Embryonic facial prominence (tissue), 1 donor: ENCODE results near the gene FN3K.
A peak's percentile ranks its signal among the peaks of the same experiment; 100 is the strongest.

Experiments used
- DNase-seq: peaks from one replicate; pipeline ENCODE4 v3.0.0-alpha.2; 2016; ENCODE audit errors: extremely low spot score

Gene FN3K

DNA sequence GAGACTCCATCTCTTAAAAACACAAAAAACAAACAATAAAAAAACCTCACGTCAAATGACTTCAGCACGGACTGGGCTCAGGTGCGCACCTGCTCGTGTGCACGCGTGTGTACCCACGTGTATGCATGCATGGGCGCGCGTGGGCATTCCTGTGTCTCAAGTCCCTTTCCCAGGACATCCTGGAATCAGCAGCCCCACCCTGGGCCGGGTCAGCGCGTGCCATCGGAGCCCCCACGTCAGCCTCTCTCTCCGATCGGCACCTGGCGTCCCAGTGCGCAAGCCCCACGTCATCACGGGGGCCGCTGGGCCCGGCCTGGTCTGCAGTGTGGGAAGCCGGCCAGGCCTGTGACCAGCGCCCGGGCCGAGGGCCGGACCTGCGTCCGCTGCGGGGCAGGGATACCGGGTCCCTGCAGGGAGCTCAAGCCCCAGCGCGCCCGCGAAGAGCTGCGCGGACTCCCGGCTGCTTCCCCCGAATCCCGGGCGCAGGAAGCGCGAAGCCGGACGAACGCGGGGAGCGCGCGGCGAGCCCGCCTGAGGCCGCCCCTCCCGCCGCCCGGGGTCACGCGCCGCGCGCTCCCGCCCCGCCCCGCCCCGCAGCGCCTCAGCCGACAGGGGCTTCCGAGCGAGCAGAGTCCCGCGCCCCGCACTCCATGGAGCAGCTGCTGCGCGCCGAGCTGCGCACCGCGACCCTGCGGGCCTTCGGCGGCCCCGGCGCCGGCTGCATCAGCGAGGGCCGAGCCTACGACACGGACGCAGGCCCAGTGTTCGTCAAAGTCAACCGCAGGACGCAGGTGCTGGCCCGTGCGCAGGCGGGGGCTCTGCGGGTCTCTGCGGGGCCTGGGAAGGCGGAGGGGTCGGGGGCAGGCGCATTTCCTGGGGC is at the start of gene FN3K:
Gene FN3K (plus strand): TSS at position 629 of the 880 bp plus-strand sequence. CDS start 22 bp downstream, at position 651.
- no peak for DNase-seq

DNA sequence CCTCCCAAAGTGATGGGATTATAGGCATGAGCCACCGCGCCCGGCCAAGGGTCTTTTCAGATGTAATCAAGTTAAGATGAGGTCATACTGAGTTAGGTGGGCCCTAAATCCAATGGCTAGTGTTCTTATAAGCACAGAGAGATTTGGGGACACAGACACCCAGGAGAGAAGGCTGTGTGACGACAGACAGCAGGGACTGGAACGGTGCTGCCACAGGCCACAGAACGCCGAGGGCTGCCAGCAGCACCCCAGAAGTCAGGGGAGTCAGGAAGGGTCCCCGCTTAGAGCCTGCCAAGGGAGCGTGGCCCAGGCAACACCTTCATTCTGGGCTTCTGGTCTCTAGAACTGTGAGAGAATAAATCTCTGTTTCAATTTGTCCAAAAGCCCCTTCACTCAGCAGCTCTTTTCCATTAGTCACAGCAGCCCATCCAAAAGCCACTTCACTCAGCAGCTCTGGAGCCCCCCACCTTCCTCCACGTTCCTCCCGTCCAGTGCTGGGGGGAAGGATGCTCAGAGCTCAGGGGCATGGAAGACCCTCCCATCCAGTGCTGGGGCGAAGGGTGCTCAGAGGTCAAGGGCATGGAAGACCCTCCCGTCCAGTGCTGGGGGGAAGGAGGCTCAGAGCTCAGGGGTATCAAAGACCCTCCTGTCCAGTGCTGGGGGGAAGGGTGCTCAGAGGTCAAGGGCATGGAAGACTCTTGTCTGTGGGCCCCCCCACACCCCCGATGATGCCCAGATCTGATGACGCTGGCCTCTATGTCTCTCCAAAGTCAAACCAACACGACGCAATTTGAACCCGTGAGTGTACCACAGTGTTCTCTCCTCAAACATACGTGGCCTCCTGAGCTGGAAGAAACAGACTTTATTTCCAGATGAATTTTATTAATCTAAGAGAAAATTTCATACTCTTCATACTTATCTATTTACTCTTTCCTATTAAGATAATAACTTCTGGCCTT is 48.8 kb upstream of the FN3K start:
- no peak for DNase-seq

DNA sequence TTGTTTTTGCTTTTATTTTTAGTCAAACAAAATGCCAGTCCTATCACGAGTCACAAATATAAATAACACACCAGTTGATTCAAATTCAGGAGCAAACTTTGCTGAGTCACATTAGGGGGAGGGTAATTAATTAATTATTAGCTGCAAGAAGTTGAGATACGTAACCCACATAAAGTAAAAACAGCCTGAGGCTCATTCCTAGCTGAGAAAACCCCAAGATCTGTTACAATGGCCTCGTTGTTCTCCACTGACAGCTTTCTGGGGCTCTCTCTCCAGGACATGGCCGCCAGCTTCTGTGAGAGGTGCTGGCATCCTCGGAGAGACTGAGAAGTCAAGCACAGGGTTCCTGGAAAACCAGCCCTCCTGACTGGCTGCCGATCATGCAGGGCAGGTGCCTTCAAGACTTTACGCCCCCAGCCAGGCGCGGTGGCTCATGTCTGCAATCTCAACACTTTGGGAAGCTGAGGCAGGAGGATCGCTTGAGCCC is 48.0 kb upstream of the FN3K start:
- no peak for DNase-seq

DNA sequence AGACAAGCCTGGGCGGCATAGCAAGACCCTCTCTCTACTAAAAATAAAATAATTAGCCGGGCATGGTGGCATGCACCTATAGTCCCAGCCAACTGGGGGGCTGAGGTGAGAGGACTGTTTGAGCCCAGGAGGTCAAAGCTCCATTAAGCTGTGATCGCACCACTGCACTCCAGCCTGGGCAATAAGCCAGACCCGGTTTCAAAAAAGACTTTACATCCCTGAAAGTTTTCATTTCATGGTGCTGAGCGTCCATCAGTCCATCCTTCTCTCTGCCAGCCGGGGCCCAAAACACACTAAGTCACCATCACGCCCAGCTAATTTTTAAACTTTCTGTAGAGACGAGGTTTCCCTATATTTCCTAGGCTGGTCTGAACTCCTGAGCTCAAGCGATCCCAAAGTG is 47.5 kb upstream of the FN3K start:
- DNase-seq = no peak

DNA sequence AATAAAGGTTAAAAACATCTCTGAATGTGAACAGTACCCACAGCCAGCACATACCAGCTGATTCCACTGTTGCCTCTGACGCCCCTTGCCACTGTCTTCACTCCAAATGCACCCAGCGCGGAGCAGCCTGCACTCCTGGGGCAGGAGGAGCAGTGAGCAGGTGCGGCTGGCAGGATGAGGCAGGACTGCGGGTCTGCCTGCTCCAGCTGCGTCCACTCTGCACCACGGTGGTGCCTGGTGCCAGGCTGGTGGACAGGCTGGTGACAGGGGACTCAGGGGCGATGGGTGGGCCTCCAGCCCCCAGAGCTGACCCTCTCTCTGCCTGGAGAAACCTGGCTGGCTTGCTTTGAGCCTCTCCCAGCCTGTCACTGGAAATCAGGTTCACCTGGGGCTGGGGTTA is 46.3 kb upstream of the FN3K start:
- no peak for DNase-seq

DNA sequence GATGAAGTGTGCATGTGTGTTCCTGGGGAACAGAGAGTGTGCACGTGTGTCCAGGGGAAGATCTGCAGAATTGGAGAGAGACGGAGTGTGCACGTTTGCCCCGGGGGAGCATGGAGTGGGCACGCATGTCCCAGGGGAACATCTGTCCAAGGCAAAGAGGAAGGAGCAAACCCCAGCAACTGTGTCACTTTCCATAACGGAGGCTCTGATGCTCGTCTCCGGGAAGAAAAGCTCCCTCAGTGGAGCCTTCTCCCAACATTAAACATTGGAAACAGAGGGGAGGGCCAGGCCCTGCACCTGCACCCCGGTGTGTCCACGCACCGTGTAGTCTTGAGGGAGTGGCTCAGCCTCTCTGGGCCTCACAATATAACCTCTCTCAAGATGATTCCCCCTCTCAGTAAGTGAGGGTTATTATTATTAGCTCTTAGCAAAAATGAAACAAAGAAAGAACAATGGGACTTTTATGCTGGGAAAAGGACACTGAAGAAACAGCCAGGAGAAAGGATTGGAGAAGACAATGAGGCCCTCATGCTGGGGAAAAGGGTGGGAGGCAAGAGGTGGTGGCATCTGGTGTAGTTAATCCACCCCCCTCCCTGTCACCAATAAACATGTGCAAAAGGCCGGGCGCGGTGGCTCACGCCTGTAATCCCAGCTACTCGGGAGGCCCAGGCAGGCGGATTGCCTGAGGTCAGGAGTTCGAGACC is 44.5 kb upstream of the FN3K start:
- DNase-seq = no peak

DNA sequence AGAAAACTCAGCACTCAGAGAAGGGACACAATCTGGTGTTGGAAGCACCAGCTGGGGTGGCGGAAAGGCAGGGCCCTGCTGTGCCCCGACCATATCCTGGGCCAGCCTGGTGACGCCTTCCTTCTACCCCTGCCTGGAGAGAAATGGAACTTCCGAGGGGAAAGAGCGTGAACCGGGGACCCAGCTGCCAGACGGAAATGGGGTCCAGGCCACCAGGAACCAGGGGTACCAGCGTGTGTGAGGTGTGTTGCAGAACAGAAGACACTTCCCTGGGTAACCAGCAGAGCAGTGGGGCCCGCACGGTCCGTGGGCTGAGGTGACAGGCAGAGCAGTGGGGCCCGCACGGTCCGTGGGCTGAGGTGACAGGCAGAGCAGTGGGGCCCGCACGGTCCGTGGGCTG is 43.7 kb upstream of the FN3K start:
- no peak for DNase-seq

DNA sequence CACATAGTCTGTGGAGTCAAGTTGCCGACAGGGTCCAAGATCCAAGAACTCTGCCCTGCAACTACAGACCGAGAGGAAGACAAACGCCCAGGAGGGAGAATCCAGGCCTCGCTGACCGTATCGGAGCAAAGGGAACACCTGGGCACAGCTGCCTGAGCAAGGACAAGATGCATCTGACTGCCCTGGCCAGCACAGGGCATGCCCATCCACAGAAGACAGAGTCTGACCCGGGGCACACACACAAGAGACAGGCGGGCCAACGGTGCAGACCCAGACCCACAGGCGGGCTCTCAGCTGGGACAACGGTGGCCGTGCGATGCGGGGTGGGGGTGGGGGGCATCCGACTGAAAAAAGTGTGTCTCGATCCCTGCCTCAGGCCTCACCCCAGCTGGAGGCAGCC is 43.1 kb upstream of the FN3K start:
- no peak for DNase-seq

DNA sequence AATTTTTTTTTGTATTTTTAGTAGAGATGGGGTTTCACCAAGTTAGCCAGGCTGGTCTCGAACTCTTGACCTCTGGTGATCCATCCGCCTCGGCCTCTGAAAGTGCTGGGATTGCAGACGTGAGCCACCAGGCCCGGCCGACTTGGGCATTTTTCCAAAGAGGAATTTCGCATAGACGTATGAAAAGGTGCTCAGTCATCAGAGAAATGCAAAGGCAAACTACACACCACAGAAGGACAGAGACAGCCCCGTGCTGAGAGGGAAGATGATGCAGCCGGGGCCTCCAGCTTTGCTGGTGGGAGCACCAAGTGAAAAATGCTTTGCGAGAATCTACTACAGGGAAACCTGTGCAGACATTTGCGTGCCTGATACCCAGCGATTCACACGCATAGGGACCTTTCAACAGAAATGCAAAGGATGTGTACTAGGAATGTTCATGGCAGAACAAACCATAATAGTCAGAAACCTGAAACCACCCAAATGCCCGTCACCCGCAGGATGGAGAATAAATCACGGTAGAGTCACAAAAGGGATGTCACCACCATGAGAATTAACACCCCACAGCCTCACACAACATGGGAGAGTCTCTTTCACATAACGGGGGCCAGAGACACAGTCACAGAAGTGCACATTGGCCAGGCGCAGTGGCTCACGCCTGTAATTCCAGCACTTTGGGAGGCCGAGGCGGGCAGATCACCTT is 42.1 kb upstream of the FN3K start:
- DNase-seq = no peak

DNA sequence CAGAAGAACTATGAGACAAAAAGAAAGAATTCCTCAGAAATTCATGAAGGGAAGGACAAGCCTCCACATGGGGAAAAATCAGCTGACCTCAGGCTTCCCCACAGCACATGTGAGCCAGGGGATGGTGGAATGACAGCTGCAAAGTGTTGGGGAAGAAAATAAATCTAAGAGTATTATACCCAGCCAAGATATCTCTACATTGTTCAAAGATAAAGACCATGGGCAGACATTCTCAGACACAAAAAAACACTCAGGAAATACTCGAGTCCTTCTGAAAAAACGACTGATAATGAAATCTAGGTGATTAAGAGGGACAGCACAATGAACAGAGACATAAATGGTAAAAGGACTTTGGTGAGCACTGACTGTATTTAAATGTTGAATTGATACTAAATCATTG is 40.8 kb upstream of the FN3K start:
- no peak for DNase-seq

DNA sequence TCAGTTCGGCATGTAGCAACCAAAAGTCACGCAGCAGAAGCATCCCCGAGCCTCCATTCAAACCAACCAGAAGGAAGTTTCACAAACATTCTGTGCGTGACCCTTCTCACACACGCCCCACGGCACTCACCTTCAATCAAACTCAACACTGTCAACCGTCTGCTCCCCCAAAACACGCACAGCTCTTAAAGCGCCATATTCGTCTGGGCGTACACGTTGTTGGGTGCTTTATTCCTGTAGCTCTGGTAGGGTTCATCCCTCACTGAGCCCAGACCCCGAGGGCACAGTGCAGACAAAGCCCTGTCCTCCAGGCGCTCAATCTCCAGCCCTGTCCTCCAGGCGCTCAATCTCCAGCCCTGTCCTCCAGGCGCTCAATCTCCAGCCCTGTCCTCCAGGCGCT is 39.2 kb upstream of the FN3K start:
- DNase-seq = no peak

DNA sequence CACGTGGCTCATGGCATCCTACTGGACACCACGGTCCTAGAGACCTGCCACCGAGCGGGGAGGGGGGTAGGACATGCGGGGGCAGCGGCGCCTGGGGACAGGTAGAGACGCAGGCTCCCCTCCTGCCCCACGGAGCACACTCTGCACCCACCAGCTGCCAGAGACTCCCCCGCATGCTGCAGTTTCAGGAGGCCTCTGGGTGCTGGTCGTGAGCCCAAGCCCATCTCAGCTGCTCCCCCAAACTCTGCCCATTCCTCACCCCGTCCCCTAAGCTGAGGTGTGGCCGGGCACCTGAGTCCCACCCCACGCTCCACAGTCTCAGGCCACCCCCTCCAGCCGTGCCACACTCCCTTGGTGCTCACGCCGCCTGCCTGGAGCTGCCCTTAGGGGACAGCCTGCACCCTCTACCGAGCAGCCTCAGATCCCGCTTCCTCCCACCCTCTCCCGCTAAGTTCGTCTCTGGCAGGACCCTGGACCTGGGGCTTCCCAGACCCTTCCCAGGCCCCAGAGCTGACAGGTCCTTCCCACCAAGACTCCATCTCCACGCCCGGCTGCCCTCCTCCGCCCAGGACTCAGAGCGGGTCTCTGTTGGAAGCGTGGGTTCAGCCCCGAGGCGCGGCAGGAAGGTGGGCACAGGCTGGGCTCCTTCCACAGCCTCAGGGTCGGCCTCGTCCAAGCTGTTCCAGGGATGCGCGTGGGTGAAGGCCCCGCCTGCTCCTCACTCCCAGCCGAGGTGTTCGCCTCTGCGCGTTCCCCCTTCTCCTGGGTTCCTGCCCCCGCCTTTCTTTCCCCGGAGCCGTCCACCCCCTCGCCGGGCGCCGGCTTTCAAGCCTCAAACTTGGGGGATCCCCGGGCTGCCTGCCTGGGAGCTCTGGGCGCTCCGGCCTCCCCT is 38.3 kb upstream of the FN3K start:
- DNase-seq = no peak

DNA sequence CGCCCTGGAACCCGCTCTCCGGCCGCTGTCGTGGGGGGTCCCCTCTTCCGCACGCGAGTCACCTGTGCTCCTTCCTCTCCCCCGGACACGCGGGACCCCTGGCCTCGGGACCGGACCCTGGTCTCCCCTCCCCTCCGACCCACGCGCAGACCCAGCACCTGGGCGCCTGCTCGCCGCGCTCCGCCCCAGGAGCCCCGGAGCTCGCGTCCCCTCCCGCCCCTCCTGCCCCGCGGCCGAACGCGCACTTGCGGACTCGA is 37.7 kb upstream of the FN3K start:
- DNase-seq = no peak

DNA sequence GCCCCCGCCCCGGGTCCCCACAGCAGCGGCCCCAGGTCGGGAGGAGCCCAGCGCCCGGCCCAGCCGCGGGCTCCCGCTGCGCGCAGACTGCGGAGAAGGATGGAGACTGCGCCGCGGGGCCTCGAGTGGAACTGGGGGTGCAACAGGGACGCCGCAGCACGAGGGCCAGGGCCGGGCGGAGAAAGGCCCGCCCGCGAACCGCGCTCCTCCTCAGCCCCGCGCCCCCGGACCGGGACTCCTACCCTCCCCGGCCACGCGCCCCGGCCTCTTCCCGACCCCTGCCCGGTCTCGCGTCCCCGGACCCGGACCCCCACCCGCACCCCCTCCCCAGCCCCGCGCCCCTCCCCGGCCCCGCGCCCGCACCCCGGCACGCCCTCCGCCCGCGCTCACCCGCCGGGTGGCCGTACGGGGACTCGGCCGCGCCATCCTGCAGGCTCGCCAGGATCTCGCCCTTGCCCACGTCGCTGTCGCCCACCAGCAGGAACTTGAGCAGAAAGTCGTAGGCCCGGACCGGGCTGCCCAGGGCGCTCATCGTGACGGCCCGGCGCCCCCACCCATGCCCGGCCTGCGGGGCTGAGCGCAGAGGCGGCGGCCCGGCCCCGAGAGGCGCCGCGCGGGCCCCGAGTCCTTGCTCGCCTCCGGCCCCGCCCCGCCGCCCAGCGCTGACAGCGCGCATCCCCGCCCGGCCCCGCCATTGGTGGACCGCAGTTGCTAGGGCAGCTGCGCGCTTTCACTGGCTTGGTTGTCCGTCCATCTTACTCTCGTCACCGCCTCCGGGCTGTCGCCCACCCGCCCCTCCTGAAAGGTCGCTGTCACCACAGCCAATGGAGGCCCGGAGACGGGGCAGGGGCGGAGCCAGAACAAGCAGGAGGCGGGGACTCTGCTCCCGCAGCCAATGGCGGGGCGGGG is 37.1 kb upstream of the FN3K start, which contains the start of gene RAB40B:
Gene RAB40B (minus strand): TSS at position 634 of the 909 bp plus-strand sequence. CDS start 102 bp downstream, at position 532.
- DNase-seq = peak; percentile 97

DNA sequence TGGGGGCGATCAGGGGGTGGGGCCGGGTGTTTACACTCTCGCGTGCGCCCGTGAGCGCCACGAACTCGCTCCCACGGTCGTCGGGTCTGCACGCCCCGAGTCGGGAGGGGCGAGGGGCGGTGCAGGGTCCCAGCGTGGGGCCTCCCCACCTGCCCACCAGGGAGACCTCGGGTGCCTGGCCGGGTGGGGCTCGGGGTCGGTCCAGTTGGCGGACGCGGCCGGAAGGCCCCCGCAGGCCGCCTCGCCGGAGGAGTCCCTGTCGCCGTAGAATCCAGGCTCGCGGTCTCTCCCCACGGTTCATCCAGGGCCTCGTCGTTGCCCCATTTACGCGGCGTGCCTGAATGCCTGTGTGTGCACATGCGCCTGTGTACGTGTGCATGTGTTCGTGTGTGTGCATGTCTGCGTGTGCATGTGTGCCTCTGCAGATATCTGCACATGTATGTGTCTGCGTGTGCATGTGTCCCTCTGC is 36.4 kb upstream of the FN3K start:
- no peak for DNase-seq

DNA sequence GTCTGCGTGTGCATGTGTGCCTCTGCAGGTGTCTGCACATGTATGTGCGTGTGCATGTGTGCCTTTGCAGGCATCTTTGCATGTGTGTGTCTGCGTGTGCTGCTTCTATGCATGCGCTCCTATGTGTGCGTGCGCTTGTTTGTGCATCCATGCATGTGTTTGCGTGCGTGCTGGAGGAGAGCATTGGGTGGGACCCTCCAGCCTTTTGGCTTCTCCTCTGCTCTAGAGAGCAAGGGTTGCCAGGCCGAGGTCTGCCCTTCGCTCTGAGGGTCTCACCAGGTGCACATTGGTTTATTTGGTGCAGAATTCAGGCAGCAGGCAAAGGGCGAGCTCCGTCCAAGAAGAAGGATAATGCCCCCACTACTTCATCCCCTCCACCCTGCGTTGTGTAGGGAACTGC is 35.9 kb upstream of the FN3K start:
- DNase-seq = no peak

DNA sequence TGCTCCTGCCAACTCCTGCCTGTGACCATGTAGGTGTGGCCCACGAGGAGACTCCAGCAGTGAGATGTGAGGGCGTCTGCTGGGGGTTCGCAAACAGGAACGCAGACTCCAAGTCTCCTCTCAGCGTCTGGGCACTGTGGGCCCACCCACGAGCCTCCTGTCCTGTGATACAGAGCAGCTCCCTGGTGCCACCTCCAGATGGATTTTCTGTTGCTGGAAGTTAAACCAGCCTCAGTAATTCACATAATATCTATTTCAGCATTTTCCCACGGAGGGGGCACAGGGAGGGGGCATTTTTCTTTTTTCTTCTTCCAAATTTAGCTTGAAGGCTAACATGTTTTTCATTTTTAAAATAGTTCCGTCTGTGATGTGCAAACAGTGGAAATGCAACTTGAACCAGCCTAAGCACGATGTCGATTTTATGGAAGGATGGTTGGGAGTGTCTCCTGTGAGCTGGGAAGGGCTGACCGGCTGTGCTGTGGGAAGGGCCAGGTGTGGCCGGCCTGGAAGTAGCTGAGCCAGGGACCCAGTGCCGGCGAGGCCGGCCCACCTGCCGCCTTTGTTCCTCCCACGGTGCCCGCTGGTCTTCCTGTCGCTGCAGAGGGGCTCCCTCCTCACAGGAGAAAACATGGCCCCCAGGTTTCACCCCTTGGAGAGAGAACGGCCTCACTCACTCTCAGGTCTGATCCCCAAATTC is 33.0 kb upstream of the FN3K start:
- DNase-seq = no peak

DNA sequence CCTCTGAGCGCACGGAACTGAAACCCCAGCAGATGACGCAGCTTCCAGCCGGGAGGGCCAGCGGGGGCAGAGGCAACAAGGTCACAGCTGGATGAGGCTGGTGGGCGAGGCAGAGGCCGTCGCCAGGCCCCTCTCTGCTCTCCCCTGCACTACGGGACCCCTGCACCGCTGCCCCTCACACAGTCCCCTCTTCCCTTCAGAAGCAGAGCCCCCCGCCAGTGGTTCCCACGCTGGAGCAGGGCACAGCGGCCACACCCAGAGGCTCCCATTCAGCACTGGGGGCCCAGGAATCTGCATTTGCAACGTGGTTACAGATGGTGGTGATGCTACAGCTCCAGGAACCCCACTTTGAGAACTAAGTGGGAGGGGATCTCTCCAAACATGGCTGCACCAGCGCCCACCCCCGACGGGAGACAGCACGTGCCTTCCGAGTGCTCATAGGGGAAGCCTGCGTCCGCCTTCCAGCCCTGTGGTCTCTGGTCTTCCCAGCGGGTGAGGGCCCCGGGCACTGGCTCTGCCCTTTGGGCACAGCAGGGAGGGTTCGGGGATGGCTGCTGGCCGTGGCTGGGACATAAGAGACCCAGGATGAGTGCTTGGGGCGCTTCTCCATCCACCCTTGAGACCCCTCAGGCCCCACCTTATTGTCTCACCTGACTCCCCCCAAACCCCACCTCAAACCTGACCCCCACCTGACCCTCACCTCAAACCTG is 32.2 kb upstream of the FN3K start:
- no peak for DNase-seq
